ENCODE measurements around the gene BDKRB1. TPM values are rescaled to one million over a fixed set of nuclear protein-coding genes. Genes with fewer than 3 reads are reported as not detected.

Gene BDKRB1
- total and polyA plus RNA-seq, 9 of the 15 experiments (the other 6 are each of a cell fraction or from before 2014, with no cell fraction given), result 0.06 to 0.23 (median 0.09) TPM; not detected in 1

DNA sequence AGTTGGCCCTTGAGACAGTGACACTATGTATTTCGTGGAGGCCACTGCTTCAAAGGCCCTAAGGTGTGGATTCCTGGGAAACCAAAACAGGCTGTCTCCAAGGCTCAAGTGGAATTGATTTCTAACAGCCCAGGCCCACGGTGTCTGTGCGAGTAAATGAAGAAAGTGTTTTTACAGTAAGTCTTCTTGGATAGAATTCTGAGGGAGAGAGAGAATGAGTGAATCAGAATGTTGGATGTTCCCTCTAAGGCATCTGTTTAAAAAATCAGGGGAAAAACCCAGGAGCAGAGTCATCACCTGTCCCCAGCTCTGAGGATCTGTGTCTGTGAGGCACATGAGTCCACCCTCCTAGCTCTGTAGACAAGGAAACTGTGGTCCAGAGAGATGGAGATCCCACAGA lies 22.3 kb upstream of the BDKRB1 start:
- Histone ChIP-seq H3K27me3 (ENCODE audit: control insufficient read depth in 2 of 2, insufficient read depth in 2 of 2, low read length in 2 of 2) (peaks cover 4 to 45% of the 10 kb centered on the region in 2 experiments; a peak in 4 of 5 replicates), H3K79me2 (ENCODE audit: control insufficient read depth, insufficient read depth, low read length) (no peaks in the 10 kb centered on the region), H3K36me3 (ENCODE audit: control insufficient read depth, insufficient read depth, low read length) (no peaks in the 10 kb centered on the region), H3K9me3 (replicated peaks; ENCODE audit: control insufficient read depth, insufficient read depth, low read depth, low read length) (no peaks in the 10 kb centered on the region), H3K4me3 (no peak overlapping the region), H3K4me2 (ENCODE audit: insufficient read depth, low read length) (no peak overlapping the region), H3K27ac (ENCODE audit: extremely low read depth, low read depth, low read length) (no peak overlapping the region), H3K4me1 (replicated peaks in 1 of 2; ENCODE audit: control insufficient read depth in 2 of 2, insufficient read depth in 2 of 2, low read length in 2 of 2) (no peaks in the 10 kb centered on the region), H3K9me1 (ENCODE audit: control insufficient read depth, insufficient read depth, low read length) (no peaks in the 10 kb centered on the region), H4K20me1 (replicated peaks; ENCODE audit: control insufficient read depth, insufficient read depth, low read length) (no peaks in the 10 kb centered on the region), H2AFZ (ENCODE audit: low read depth, low read length) (no peak overlapping the region), H3K9ac (ENCODE audit: insufficient read depth in 1 of 2, low read depth in 2 of 2, low read length in 2 of 2) (no peak overlapping the region)
- ChIA-PET CTCF (ENCODE audit: low intra/inter-chr PET ratio) (no interaction called here), POLR2A (interaction anchor here (0.5 kb wide), 1 partner anchor 133 kb away, joined by 4 read pairs; no protein-coding TSS in a partner anchor)
- intact Hi-C loops (cut with micrococcal nuclease) (no loop called here), in situ Hi-C loops (cut with MboI) (no loop called here)
- DNase-seq (ENCODE audit: extremely low read depth in 1 of 4, low spot score in 3 of 4) (no peak), ATAC-seq (no peak), FAIRE-seq (no peak)
- BruUV-seq (replicated peaks), result no TSS peak
- TF ChIP-seq CBX1 (IDR thresholded peaks at IDR 0.05; ENCODE audit: low read depth) (no peak), ZNF695 (CRISPR knock-in tag; IDR thresholded peaks at IDR 0.05) (no peak), EWSR1 (IDR thresholded peaks at IDR 0.05; ENCODE audit: borderline replicate concordance, low read depth, partially characterized antibody) (no peak), TAF15 (IDR thresholded peaks at IDR 0.05; ENCODE audit: low read depth, low read length) (no peak), FIP1L1 (IDR thresholded peaks at IDR 0.05; ENCODE audit: low read depth, low read length, poor library complexity, severe bottlenecking) (no peak), SAP30 (IDR thresholded peaks at IDR 0.05; ENCODE audit: borderline replicate concordance, insufficient read depth, low read depth, low read length, poor library complexity, severe bottlenecking) (no peak), ARID4B (CRISPR knock-in tag; IDR thresholded peaks at IDR 0.05) (no peak), ARID2 (IDR thresholded peaks at IDR 0.05) (no peak), POLR3A (IDR thresholded peaks at IDR 0.05; ENCODE audit: borderline replicate concordance, extremely low read depth, insufficient read depth, insufficient read length) (no peak), ZFP30 (CRISPR knock-in tag; IDR thresholded peaks at IDR 0.05; ENCODE audit: borderline replicate concordance) (no peak)
- TF ChIP-seq, protein P1, sequence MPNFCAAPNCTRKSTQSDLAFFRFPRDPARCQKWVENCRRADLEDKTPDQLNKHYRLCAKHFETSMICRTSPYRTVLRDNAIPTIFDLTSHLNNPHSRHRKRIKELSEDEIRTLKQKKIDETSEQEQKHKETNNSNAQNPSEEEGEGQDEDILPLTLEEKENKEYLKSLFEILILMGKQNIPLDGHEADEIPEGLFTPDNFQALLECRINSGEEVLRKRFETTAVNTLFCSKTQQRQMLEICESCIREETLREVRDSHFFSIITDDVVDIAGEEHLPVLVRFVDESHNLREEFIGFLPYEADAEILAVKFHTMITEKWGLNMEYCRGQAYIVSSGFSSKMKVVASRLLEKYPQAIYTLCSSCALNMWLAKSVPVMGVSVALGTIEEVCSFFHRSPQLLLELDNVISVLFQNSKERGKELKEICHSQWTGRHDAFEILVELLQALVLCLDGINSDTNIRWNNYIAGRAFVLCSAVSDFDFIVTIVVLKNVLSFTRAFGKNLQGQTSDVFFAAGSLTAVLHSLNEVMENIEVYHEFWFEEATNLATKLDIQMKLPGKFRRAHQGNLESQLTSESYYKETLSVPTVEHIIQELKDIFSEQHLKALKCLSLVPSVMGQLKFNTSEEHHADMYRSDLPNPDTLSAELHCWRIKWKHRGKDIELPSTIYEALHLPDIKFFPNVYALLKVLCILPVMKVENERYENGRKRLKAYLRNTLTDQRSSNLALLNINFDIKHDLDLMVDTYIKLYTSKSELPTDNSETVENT (CRISPR knock-in tag; IDR thresholded peaks at IDR 0.05), result no peak
- TF ChIP-seq, protein P2, sequence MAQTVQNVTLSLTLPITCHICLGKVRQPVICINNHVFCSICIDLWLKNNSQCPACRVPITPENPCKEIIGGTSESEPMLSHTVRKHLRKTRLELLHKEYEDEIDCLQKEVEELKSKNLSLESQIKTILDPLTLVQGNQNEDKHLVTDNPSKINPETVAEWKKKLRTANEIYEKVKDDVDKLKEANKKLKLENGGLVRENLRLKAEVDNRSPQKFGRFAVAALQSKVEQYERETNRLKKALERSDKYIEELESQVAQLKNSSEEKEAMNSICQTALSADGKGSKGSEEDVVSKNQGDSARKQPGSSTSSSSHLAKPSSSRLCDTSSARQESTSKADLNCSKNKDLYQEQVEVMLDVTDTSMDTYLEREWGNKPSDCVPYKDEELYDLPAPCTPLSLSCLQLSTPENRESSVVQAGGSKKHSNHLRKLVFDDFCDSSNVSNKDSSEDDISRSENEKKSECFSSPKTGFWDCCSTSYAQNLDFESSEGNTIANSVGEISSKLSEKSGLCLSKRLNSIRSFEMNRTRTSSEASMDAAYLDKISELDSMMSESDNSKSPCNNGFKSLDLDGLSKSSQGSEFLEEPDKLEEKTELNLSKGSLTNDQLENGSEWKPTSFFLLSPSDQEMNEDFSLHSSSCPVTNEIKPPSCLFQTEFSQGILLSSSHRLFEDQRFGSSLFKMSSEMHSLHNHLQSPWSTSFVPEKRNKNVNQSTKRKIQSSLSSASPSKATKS (CRISPR knock-in tag; IDR thresholded peaks at IDR 0.05), result no peak
- WGBS (ENCODE audit: insufficient coverage, low coverage, missing lambda C conversion rate), result 3% methylated on average over 3 of the region's 3 CpGs
